Dermis blood vessel endothelial cell (primary cell): ENCODE measurements around the gene SUPT3H. TPM values are rescaled to one million over a fixed set of nuclear protein-coding genes. Genes with fewer than 3 reads are reported as not detected.
A peak's percentile ranks its signal among the peaks of the same experiment; 100 is the strongest.

Experiments
- DNase-seq: peaks from one replicate; pipeline ENCODE4 v3.0.0; 2010
- total RNA-seq: library from RNA; depleted of rRNA; stranded (reverse); fragments of >200 nt; gene quantifications from 2 replicates; pipeline ENCODE4 v1.2.3, GENCODE V29; 2014

Gene SUPT3H
- 5.4 and 6.5 TPM in 2 replicates for total RNA-seq

- DNase-seq, result peak; percentile 95
These were observed at the start of gene SUPT3H for GRCh38 chr6:45377554-45378333. Gene SUPT3H, minus strand, starts transcription at chr6:45377934.

GRCh38 chr6:45426251-45426650 lies 48.5 kb upstream of the SUPT3H start:
- DNase-seq, result no peak

GRCh38 chr6:45424451-45424861 lies 46.7 kb upstream of the SUPT3H start:
- DNase-seq, result no peak

- DNase-seq, result no peak
These were observed 46.2 kb upstream of the SUPT3H start for GRCh38 chr6:45423824-45424450.

GRCh38 chr6:45423111-45423823 lies 45.5 kb upstream of the SUPT3H start:
- DNase-seq, result no peak

GRCh38 chr6:45422503-45423110 lies 44.9 kb upstream of the SUPT3H start:
- DNase-seq, result peak; percentile 28

- peak; percentile 47 for DNase-seq
These were observed 44.2 kb upstream of the SUPT3H start for GRCh38 chr6:45421709-45422502.

GRCh38 chr6:45420909-45421708 lies 43.4 kb upstream of the SUPT3H start:
- no peak for DNase-seq

GRCh38 chr6:45420083-45420908 lies 42.6 kb upstream of the SUPT3H start:
- DNase-seq, result no peak

- DNase-seq, result peak; percentile 31
These were observed 41.9 kb upstream of the SUPT3H start for GRCh38 chr6:45419571-45420082.

- DNase-seq, result no peak
These were observed 39.7 kb upstream of the SUPT3H start for GRCh38 chr6:45417436-45417835.

- no peak for DNase-seq
These were observed 39.0 kb upstream of the SUPT3H start for GRCh38 chr6:45416700-45417099.

GRCh38 chr6:45415788-45416518 lies 38.2 kb upstream of the SUPT3H start:
- no peak for DNase-seq

- DNase-seq, result no peak
These were observed 37.6 kb upstream of the SUPT3H start for GRCh38 chr6:45415315-45415714.

GRCh38 chr6:45411959-45412358 lies 34.2 kb upstream of the SUPT3H start:
- no peak for DNase-seq

- no peak for DNase-seq
These were observed 22.3 kb upstream of the SUPT3H start for GRCh38 chr6:45400021-45400420.

- no peak for DNase-seq
These were observed 20.5 kb upstream of the SUPT3H start for GRCh38 chr6:45398075-45398813.

- no peak for DNase-seq
These were observed 16.9 kb upstream of the SUPT3H start for GRCh38 chr6:45394586-45395095.

GRCh38 chr6:45388328-45388727 lies 10.6 kb upstream of the SUPT3H start:
- no peak for DNase-seq
